Neural cell (in vitro differentiated cells): Measurements from ENCODE around the gene VPS54. TPM values are rescaled to one million over a fixed set of nuclear protein-coding genes. Genes with fewer than 3 reads are reported as not detected.

Source experiments
- H2AFZ ChIP-seq: fragments of 200-600, 300-800 bp; sonication (generic), shearing (Covaris generic); 2 replicates; pipeline ENCODE4 v1.6.0; 2014; ENCODE audit warnings: low read depth, mild to moderate bottlenecking, antibody characterized with exemption, low read length, moderate library complexity
- H3F3A ChIP-seq: fragments of 200-600 bp; shearing (Covaris generic); 2 replicates; pipeline ENCODE4 v1.6.1; 2016; ENCODE audit warnings: mild to moderate bottlenecking, moderate library complexity, mixed read lengths, antibody characterized with exemption, low read length; ENCODE audit not compliant: insufficient read depth, poor library complexity, severe bottlenecking
- H3K27ac ChIP-seq: fragments of 200-600, 300-800 bp; sonication (generic), shearing (Covaris generic); 2 replicates; pipeline ENCODE4 v1.5.1; 2014; ENCODE audit warnings: mild to moderate bottlenecking, low read length, moderate library complexity
- H3K27me3 ChIP-seq: fragments of 300-800, 200-600 bp; sonication (generic), shearing (Covaris generic); 2 replicates; pipeline ENCODE4 v1.6.0; 2014; ENCODE audit warnings: mild to moderate bottlenecking, low read depth, low read length, moderate library complexity; ENCODE audit not compliant: insufficient read depth
- H3K36me3 ChIP-seq: fragments of 300-800, 200-600 bp; sonication (generic), shearing (Covaris generic); 2 replicates; pipeline ENCODE4 v1.5.1; 2014; ENCODE audit warnings: mild to moderate bottlenecking, antibody characterized with exemption, low read length, moderate library complexity; ENCODE audit not compliant: insufficient read depth
- H3K4me2 ChIP-seq: fragments of 300-800, 200-600 bp; sonication (generic), shearing (Covaris generic); 2 replicates; pipeline ENCODE4 v1.6.0; 2014; ENCODE audit warnings: mild to moderate bottlenecking, low read length
- H3K4me3 ChIP-seq: fragments of 300-800, 200-600 bp; sonication (generic), shearing (Covaris generic); 2 replicates; pipeline ENCODE4 v1.5.1; 2014; ENCODE audit warnings: mild to moderate bottlenecking, low read length, moderate library complexity
- H3K79me2 ChIP-seq: fragments of 200-600 bp; shearing (Covaris generic); replicated peaks from 2 replicates; pipeline ENCODE4 v1.6.0; 2014; ENCODE audit warnings: mild to moderate bottlenecking, low read length, moderate library complexity; ENCODE audit not compliant: insufficient read depth
- H3K9ac ChIP-seq: fragments of 300-800, 200-600 bp; sonication (generic), shearing (Covaris generic); 2 replicates; pipeline ENCODE4 v1.6.1; 2016; ENCODE audit warnings: mild to moderate bottlenecking, low read length, mixed read lengths
- H3K9me2 ChIP-seq: fragments of 200-600 bp; shearing (Covaris generic); 2 replicates; pipeline ENCODE4 v1.6.1; 2016; ENCODE audit warnings: mild to moderate bottlenecking, low read length, mixed read lengths; ENCODE audit not compliant: insufficient read depth
- H3K9me3 ChIP-seq: fragments of 200-600, 300-800 bp; sonication (generic), shearing (Covaris generic); 2 replicates; pipeline ENCODE4 v1.6.1; 2016; ENCODE audit warnings: mild to moderate bottlenecking, mixed run types, low read length, moderate library complexity, mixed read lengths
- H4K20me1 ChIP-seq: fragments of 200-600 bp; shearing (Covaris generic); 2 replicates; pipeline ENCODE4 v1.6.1; 2016; ENCODE audit warnings: mild to moderate bottlenecking, mixed run types; ENCODE audit not compliant: insufficient read depth
- CTCF ChIP-seq: fragments of 450-650 bp; IDR thresholded peaks from 2 replicates; pipeline ENCODE4 v1.5.1; 2014; ENCODE audit warnings: antibody characterized with exemption, mild to moderate bottlenecking, moderate library complexity; ENCODE audit not compliant: poor library complexity, severe bottlenecking
- EP300 ChIP-seq: fragments of 450-650 bp; conservative IDR thresholded peaks from 2 replicates; pipeline ENCODE4 v1.6.1; 2014; ENCODE audit warnings: antibody characterized with exemption, mild to moderate bottlenecking, moderate library complexity; ENCODE audit not compliant: poor library complexity, severe bottlenecking
- EZH2 ChIP-seq: fragments of 200-600, 300-800 bp; shearing (Covaris generic), sonication (generic); IDR thresholded peaks from 2 replicates; pipeline ENCODE4 v1.6.1; 2014; ENCODE audit warnings: antibody characterized with exemption, low read length, borderline replicate concordance, mild to moderate bottlenecking; ENCODE audit not compliant: insufficient read depth, poor library complexity, severe bottlenecking
- MXI1 ChIP-seq: fragments of 450-650 bp; conservative IDR thresholded peaks from 2 replicates; pipeline ENCODE4 v1.6.1; 2014; ENCODE audit warnings: antibody characterized with exemption, mild to moderate bottlenecking; ENCODE audit not compliant: poor library complexity, severe bottlenecking
- POLR2AphosphoS5 ChIP-seq: IDR thresholded peaks from 2 replicates; pipeline ENCODE4 v1.6.1; 2012
- RAD21 ChIP-seq: fragments of 450-650 bp; conservative IDR thresholded peaks from 2 replicates; pipeline ENCODE4 v1.6.1; 2014; ENCODE audit warnings: antibody characterized with exemption, mild to moderate bottlenecking, moderate library complexity
- REST ChIP-seq: IDR thresholded peaks from 2 replicates; pipeline ENCODE4 v1.6.1; 2012; ENCODE audit warnings: borderline replicate concordance
- SMC3 ChIP-seq: fragments of 450-650 bp; conservative IDR thresholded peaks from 2 replicates; pipeline ENCODE4 v1.6.1; 2014; ENCODE audit warnings: antibody characterized with exemption, mild to moderate bottlenecking, moderate library complexity; ENCODE audit not compliant: poor library complexity
- TAF1 ChIP-seq: IDR thresholded peaks from 2 replicates; pipeline ENCODE4 v1.6.1; 2012; ENCODE audit warnings: low read depth
- polyA plus RNA-seq: library from polyadenylated mRNA; depleted of rRNA; stranded (reverse); fragments of >200 nt; gene quantifications from 2 replicates; pipeline ENCODE4 v1.2.3, GENCODE V29; 2014

VPS54 gene
- polyA plus RNA-seq, 1 donor from 2014 or later: 34.2 TPM

GRCh38 chr2:64059270-64059669 lies 40.0 kb upstream of the VPS54 start:
- Histone ChIP-seq H3K27ac (no peak overlapping the region), H3K9me2 (no peaks in the 10 kb centered on the region), H3F3A (no peaks in the 10 kb centered on the region), H3K9me3 (no peaks in the 10 kb centered on the region), H3K79me2 (no peaks in the 10 kb centered on the region), H3K4me2 (no peak overlapping the region), H3K27me3 (no peaks in the 10 kb centered on the region), H2AFZ (no peak overlapping the region), H3K36me3 (no peaks in the 10 kb centered on the region), H3K4me3 (no peak overlapping the region), H4K20me1 (no peaks in the 10 kb centered on the region), H3K9ac (no peak overlapping the region)
- TF ChIP-seq EZH2 (no peak), TAF1 (no peak), SMC3 (no peak), RAD21 (no peak), POLR2AphosphoS5 (no peak), MXI1 (no peak), EP300 (no peak), CTCF (no peak), REST (no peak)

GRCh38 chr2:64056021-64056420 lies 36.8 kb upstream of the VPS54 start:
- no peaks in the 10 kb centered on the region for H4K20me1 ChIP-seq
- H3K4me3 ChIP-seq: no peak overlapping the region
- H3K4me2 ChIP-seq: no peak overlapping the region
- H3K27ac ChIP-seq: no peak overlapping the region
- H3K36me3 ChIP-seq: no peaks in the 10 kb centered on the region
- H3K79me2 ChIP-seq: no peaks in the 10 kb centered on the region
- H3K9me3 ChIP-seq: no peaks in the 10 kb centered on the region
- no peak overlapping the region for H3K9ac ChIP-seq
- H3K9me2 ChIP-seq: no peaks in the 10 kb centered on the region
- H3F3A ChIP-seq: no peaks in the 10 kb centered on the region
- TF ChIP-seq CTCF (no peak), RAD21 (no peak), MXI1 (no peak), EP300 (no peak), SMC3 (no peak), POLR2AphosphoS5 (no peak), REST (no peak), EZH2 (no peak)
- H3K27me3 ChIP-seq: no peaks in the 10 kb centered on the region
- no peak overlapping the region for H2AFZ ChIP-seq
